HG03432 (cell line): ENCODE data around the gene WWC1.
A peak's percentile ranks its signal among the peaks of the same experiment; 100 is the strongest.
"Not testable (repeated sequence)": the region's sequence is repeated elsewhere in the genome, so short reads cannot be mapped to it uniquely, and the experiment has no call there.

Experiments
- ATAC-seq: cut with Tn5 transposase; IDR thresholded peaks from one replicate; pipeline ENCODE4 v1.9.1; 2021; ENCODE audit warnings: mild to moderate bottlenecking, moderate library complexity; ENCODE audit not compliant: unreplicated experiment

Gene WWC1

GRCh38 chr5:168430296-168430695 is 138.9 kb downstream of the WWC1 start:
- ATAC-seq = no peak

GRCh38 chr5:168432903-168433302 is 141.5 kb downstream of the WWC1 start:
- ATAC-seq = peak; percentile 86

- ATAC-seq = no peak
These were observed 142.6 kb downstream of the WWC1 start for GRCh38 chr5:168434001-168434400.

- ATAC-seq = no peak
These were observed 143.4 kb downstream of the WWC1 start for GRCh38 chr5:168434746-168435321.

GRCh38 chr5:168435340-168435739 is 143.9 kb downstream of the WWC1 start:
- not testable (repeated sequence) for ATAC-seq

- ATAC-seq = no peak
These were observed 146.9 kb downstream of the WWC1 start for GRCh38 chr5:168438349-168438748.

GRCh38 chr5:168443533-168443932 is 152.1 kb downstream of the WWC1 start:
- ATAC-seq = no peak

GRCh38 chr5:168443950-168444700 is 152.7 kb downstream of the WWC1 start:
- no peak for ATAC-seq

- no peak for ATAC-seq
These were observed 155.7 kb downstream of the WWC1 start for GRCh38 chr5:168446983-168447619.

- no peak for ATAC-seq
These were observed 156.4 kb downstream of the WWC1 start for GRCh38 chr5:168447808-168448207.

- ATAC-seq = no peak
These were observed 157.7 kb downstream of the WWC1 start for GRCh38 chr5:168449166-168449565.

- ATAC-seq = no peak
These were observed 160.1 kb downstream of the WWC1 start for GRCh38 chr5:168451565-168451964.

GRCh38 chr5:168455201-168455600 is 163.8 kb downstream of the WWC1 start:
- ATAC-seq = no peak

- ATAC-seq = no peak
These were observed 166.1 kb downstream of the WWC1 start for GRCh38 chr5:168457542-168457941.

- ATAC-seq = no peak
These were observed 169.2 kb downstream of the WWC1 start for GRCh38 chr5:168460606-168461005.

GRCh38 chr5:168463081-168463480 is 171.6 kb downstream of the WWC1 start:
- no peak for ATAC-seq

GRCh38 chr5:168464214-168464613 is 172.8 kb downstream of the WWC1 start:
- no peak for ATAC-seq

GRCh38 chr5:168464641-168465040 is 173.2 kb downstream of the WWC1 start:
- ATAC-seq = no peak

GRCh38 chr5:168467755-168468330 is 176.4 kb downstream of the WWC1 start:
- no peak for ATAC-seq

- ATAC-seq = no peak
These were observed 177.4 kb downstream of the WWC1 start for GRCh38 chr5:168468836-168469235.

GRCh38 chr5:168469816-168470215 is 178.4 kb downstream of the WWC1 start:
- no peak for ATAC-seq

GRCh38 chr5:168471785-168472184 is 180.3 kb downstream of the WWC1 start:
- no peak for ATAC-seq
